Embryonic facial prominence (tissue), 1 donor: ENCODE measurements around the gene PITPNC1.
"Not testable (repeated sequence)": the region's sequence is repeated elsewhere in the genome, so short reads cannot be mapped to it uniquely, and the experiment has no call there.

Experiments
- DNase-seq: peaks from one replicate; pipeline ENCODE4 v3.0.0-alpha.2; 2016; ENCODE audit errors: extremely low spot score

Gene PITPNC1

GRCh38 chr17:67680445-67681224, 303.6 kb downstream of the PITPNC1 start:
- DNase-seq, result no peak

GRCh38 chr17:67682196-67682595, 305.1 kb downstream of the PITPNC1 start:
- no peak for DNase-seq

- DNase-seq, result no peak
Observed at GRCh38 chr17:67685351-67685750, 308.3 kb downstream of the PITPNC1 start.

- no peak for DNase-seq
Observed at GRCh38 chr17:67686241-67686640, 309.2 kb downstream of the PITPNC1 start.

GRCh38 chr17:67687511-67687910, 310.4 kb downstream of the PITPNC1 start:
- no peak for DNase-seq

- DNase-seq, result peak; percentile 71
Observed at GRCh38 chr17:67689534-67690177, 312.6 kb downstream of the PITPNC1 start.

- no peak for DNase-seq
Observed at GRCh38 chr17:67693811-67694210, 316.7 kb downstream of the PITPNC1 start.

- no peak for DNase-seq
Observed at GRCh38 chr17:67696347-67696746, 319.3 kb downstream of the PITPNC1 start.

- DNase-seq, result no peak
Observed at GRCh38 chr17:67696853-67697498, 319.9 kb downstream of the PITPNC1 start.

- DNase-seq, result no peak
Observed at GRCh38 chr17:67700037-67700724, 323.1 kb downstream of the PITPNC1 start.

- no peak for DNase-seq
Observed at GRCh38 chr17:67700725-67701119, 323.6 kb downstream of the PITPNC1 start.

- not testable (repeated sequence) for DNase-seq
Observed at GRCh38 chr17:67702861-67703260, 325.8 kb downstream of the PITPNC1 start.

GRCh38 chr17:67707442-67707841, 330.4 kb downstream of the PITPNC1 start:
- DNase-seq, result no peak

- no peak for DNase-seq
Observed at GRCh38 chr17:67708378-67708777, 331.3 kb downstream of the PITPNC1 start.

GRCh38 chr17:67711916-67712315, 334.8 kb downstream of the PITPNC1 start:
- no peak for DNase-seq

- no peak for DNase-seq
Observed at GRCh38 chr17:67712375-67712774, 335.3 kb downstream of the PITPNC1 start.

GRCh38 chr17:67713169-67713568, 336.1 kb downstream of the PITPNC1 start:
- no peak for DNase-seq

- DNase-seq, result no peak
Observed at GRCh38 chr17:67716405-67716798, 339.3 kb downstream of the PITPNC1 start.

- DNase-seq, result no peak
Observed at GRCh38 chr17:67717192-67717623, 340.1 kb downstream of the PITPNC1 start.

GRCh38 chr17:67717624-67718324, 340.7 kb downstream of the PITPNC1 start, which contains the start of gene NOL11:
NOL11 (plus strand) TSS chr17:67717936; CDS start chr17:67717948, 12 bp downstream.
- peak; percentile 98 for DNase-seq

GRCh38 chr17:67718325-67718941, 341.4 kb downstream of the PITPNC1 start:
- DNase-seq, result no peak
